ENCODE results near the gene SMIM28. TPM values are rescaled to one million over a fixed set of nuclear protein-coding genes. Genes with fewer than 3 reads are reported as not detected.

The SMIM28 gene
- total and polyA plus RNA-seq, 2 of the 4 experiments (the other 2 are of a cell fraction), result not detected

GRCh38 chr6:138347864-138348263 is 29.8 kb upstream of the SMIM28 start:
- CTCF ChIA-PET, result no interaction called here
- no peak for TF ChIP-seq MAFK (IDR thresholded peaks at IDR 0.05; ENCODE audit: low read depth, low read length)
- TF ChIP-seq NFE2L2 (IDR thresholded peaks at IDR 0.05; ENCODE audit: low read depth, low read length), result no peak
- TF ChIP-seq USF2 (IDR thresholded peaks at IDR 0.05; ENCODE audit: low read depth, low read length), result no peak
- TF ChIP-seq MAZ (IDR thresholded peaks at IDR 0.05; ENCODE audit: borderline replicate concordance, low read depth, low read length), result no peak
- TF ChIP-seq CHD1 (IDR thresholded peaks at IDR 0.05; ENCODE audit: low read depth, low read length), result no peak
- no peak for TF ChIP-seq RCOR1 (IDR thresholded peaks at IDR 0.05; ENCODE audit: insufficient replicate concordance, low read length)
- TF ChIP-seq ELK1 (IDR thresholded peaks at IDR 0.05; ENCODE audit: borderline replicate concordance, low read depth, low read length), result no peak
- no peak for TF ChIP-seq FOS (IDR thresholded peaks at IDR 0.05; ENCODE audit: low read depth, low read length)
- TF ChIP-seq RAD21 (IDR thresholded peaks at IDR 0.05; ENCODE audit: low read length), result no peak
- no peak for TF ChIP-seq RFX5 (IDR thresholded peaks at IDR 0.05; ENCODE audit: low read depth, low read length)
- no peak for TF ChIP-seq BHLHE40 (IDR thresholded peaks at IDR 0.05; ENCODE audit: low read depth, low read length)
- TF ChIP-seq POLR2A (IDR thresholded peaks at IDR 0.05; ENCODE audit: low read depth, low read length), result no peak
- no peak for TF ChIP-seq MXI1 (IDR thresholded peaks at IDR 0.05; ENCODE audit: borderline replicate concordance, low read depth, low read length)
- TF ChIP-seq CEBPB (IDR thresholded peaks at IDR 0.05; ENCODE audit: low read depth, low read length), result no peak
- no peak for TF ChIP-seq SMC3 (IDR thresholded peaks at IDR 0.05; ENCODE audit: low read depth, low read length)
- no peak for TF ChIP-seq CTCF (conservative IDR thresholded peaks at IDR 0.05; ENCODE audit: low read depth, low read length)
- in situ Hi-C loops (cut with MboI; ENCODE audit: low sequenced_read_pairs), result no loop called here

More at GRCh38 chr6:138347864-138348263, 29.8 kb upstream of the SMIM28 start:
- Histone ChIP-seq H4K5ac (ENCODE audit: low read depth, low read length) (no peak overlapping the region), H2BK20ac (ENCODE audit: low read depth, low read length) (no peak overlapping the region), H4K91ac (ENCODE audit: insufficient read depth, low read depth, low read length) (no peak overlapping the region), H3K27ac (ENCODE audit: insufficient read depth, low read length) (no peak overlapping the region), H3K9me1 (ENCODE audit: insufficient read depth, low read length) (no peaks in the 10 kb centered on the region), H3K18ac (ENCODE audit: low read depth, low read length) (no peak overlapping the region), H3K27me3 (ENCODE audit: control insufficient read depth, insufficient read depth, low read length) (peaks cover 16% of the 10 kb centered on the region), H3K79me1 (ENCODE audit: low read depth in 1 of 2, low read length in 2 of 2) (no peaks in the 10 kb centered on the region), H4K20me1 (ENCODE audit: insufficient read depth, low read length) (no peaks in the 10 kb centered on the region), H3K4me2 (ENCODE audit: low read depth, low read length) (no peak overlapping the region), H2AFZ (replicated peaks; ENCODE audit: low read length, poor library complexity) (no peak overlapping the region), H3K36me3 (ENCODE audit: control insufficient read depth, insufficient read depth, low read length) (no peaks in the 10 kb centered on the region), H2BK120ac (ENCODE audit: low read depth, low read length) (no peak overlapping the region), H3K4me3 (ENCODE audit: insufficient read depth, low read depth, low read length) (no peak overlapping the region), H2AK9ac (replicated peaks; ENCODE audit: low read depth, low read length, poor library complexity) (no peak overlapping the region), H3K4me1 (ENCODE audit: control insufficient read depth, insufficient read depth, low read length) (no peaks in the 10 kb centered on the region), H2AK5ac (ENCODE audit: low read depth, low read length) (no peak overlapping the region), H3K4ac (ENCODE audit: low read depth, low read length) (no peak overlapping the region), H3K14ac (replicated peaks; ENCODE audit: low read depth, low read length) (no peak overlapping the region), H2BK5ac (ENCODE audit: low read depth, low read length, poor library complexity, severe bottlenecking) (no peak overlapping the region), H3K9ac (ENCODE audit: low read depth, low read length) (no peak overlapping the region), H4K8ac (ENCODE audit: low read depth in 2 of 2, low read length in 2 of 2) (no peak overlapping the region), H3K56ac (ENCODE audit: extremely low read depth, insufficient read depth, low read length) (no peak overlapping the region), H3K9me3 (ENCODE audit: control insufficient read depth, insufficient read depth, low read length) (no peaks in the 10 kb centered on the region), H2BK15ac (ENCODE audit: low read depth, low read length) (no peak overlapping the region), H3K23ac (ENCODE audit: low read depth, low read length) (no peak overlapping the region)
- no peak for DNase-seq
- BruUV-seq (replicated peaks), result no TSS peak
- no CpG with 5 or more reads among the region's 2 CpGs for WGBS, 2 experiments (ENCODE audit: extremely low coverage in 2 of 2, insufficient read length in 1 of 2)
- intact Hi-C loops (cut with micrococcal nuclease), result no loop called here
- dilution Hi-C loops (cut with HindIII; ENCODE audit: low sequenced_read_pairs, unreplicated experiment), result no loop called here
- ATAC-seq (ENCODE audit: low read depth), result no peak
- POLR2A ChIA-PET (ENCODE audit: unreplicated experiment), result no interaction called here
